DMS79 (cell line): ENCODE data around the gene GK.
"Not testable (repeated sequence)": the region's sequence is repeated elsewhere in the genome, so short reads cannot be mapped to it uniquely, and the experiment has no call there.

ENCODE experiments used
- DNase-seq: peaks from one replicate; lab custom pipeline; 2025; lab: John Stamatoyannopoulos, UW

GK gene

GRCh38 chrX:30706216-30706775, 53.1 kb downstream of the GK start:
- no peak for DNase-seq

DNA sequence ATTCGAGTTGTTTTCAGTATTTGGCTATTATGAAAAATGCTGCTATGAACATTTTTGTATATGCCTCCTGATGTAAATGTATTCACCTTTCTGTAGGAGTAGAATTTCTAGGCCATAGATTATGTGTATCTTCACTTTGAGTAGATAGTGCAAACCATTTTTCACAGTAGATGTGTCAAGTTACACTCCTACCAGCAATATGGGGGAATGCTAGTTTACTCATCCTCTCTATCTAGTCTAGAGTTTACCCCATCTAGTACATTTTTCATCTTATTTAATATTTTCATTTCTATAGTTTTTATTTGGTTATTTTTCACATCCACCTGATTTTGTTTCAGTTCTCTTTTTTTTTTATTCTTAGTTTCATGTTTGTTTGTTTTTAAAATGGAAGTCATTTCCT, 59.0 kb downstream of the GK start:
- no peak for DNase-seq

DNA sequence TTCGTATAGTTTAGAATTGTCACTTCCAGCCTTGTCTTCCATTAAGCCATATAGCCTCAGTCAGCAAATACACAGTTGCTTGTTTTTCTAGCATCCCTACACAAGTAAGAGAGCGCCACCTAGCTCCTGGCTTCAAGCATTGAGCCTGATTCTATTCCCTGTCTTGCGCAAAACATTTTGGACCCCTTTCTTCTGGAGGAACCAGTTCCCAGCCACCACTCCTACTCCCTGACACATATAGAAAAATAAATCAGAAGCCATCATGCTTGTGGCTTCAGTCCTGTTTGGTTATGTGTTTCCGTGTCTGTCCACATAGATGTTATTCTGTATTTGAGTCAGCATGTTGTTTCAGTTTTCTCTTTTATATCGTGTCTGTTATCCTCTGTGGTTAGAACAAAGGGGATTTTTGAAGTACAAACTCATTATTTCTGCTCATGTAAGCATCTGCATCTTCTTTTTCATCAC, 59.9 kb downstream of the GK start:
- DNase-seq: no peak

DNA sequence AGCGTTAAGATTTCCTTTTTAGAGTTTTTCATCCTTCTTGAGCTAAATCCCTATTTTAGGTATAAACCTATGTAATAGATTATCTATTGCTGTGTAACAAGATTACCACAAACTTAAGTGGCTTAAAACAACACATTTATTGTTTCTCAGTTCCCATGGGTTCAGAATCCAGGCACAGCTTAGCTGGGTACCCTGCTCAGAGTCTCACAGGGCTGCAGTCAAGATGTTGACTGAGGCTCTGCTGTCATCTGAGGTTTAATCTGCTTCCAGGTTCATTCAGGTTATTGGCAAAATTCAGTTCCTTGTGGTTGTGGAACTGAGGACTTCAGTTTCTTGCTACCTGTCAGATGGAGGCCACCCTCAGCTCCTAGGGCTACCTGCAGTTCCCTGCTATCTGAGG, 60.9 kb downstream of the GK start:
- DNase-seq: no peak

- DNase-seq: no peak
Observed at GRCh38 chrX:30715976-30716375, 62.8 kb downstream of the GK start.

DNA sequence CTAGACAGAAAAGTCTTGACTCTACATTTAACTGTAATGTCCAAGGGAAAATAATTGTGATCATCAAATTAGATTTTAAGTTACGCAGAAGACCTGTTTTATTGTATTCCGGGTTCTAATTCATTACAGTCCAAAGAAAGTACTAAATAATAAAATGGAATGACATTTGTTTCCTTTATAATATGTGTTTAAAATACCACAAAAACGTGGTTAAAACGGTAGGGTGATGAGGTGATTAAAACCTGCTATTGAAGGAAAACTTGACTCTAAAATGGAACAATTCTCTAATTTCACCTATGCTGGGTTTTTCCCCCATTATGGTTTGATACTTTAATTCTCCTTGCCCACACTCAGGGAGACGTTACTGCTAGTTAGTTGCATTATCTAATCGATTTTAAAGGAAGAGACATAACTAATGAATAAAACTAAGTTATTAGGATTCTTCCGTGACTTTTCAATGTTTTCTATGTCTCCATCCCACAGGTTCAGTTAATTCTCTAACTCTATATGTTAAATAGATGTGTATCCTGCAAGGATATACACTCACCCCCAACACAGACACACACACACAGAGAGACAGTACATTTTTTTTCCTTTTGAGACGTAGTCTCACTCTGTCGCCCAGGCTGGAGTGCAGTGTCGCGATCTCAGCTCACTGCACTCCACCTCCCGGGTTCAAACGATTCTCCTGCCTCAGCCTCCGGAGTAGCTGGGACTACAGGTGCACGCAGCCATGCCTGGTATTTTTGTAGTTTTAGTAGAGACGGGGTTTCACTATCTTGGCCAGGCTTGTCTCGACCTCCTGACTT, 80.8 kb downstream of the GK start:
- no peak for DNase-seq

GRCh38 chrX:30734782-30735181, 81.6 kb downstream of the GK start:
- no peak for DNase-seq

DNA sequence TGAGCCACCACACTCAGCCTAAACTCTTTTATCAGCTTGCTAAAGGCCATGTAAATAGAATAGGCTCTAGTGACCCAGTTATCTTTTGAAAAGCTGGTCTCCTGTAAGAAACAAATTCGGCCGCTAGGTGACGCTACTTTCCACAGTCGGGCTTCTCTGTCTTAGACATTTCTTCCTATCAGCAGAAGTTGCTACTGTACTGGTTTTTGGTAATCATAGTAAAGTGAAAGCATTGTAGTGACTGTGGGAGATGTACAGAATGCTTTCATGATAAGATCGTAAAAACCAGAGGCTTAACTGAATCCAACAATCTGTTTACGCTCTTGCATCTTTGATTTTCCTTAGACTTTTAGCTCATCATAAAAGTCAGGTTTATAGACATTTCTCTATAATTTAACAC, 82.6 kb downstream of the GK start:
- no peak for DNase-seq

GRCh38 chrX:30741545-30741944, 88.3 kb downstream of the GK start:
- no peak for DNase-seq

DNA sequence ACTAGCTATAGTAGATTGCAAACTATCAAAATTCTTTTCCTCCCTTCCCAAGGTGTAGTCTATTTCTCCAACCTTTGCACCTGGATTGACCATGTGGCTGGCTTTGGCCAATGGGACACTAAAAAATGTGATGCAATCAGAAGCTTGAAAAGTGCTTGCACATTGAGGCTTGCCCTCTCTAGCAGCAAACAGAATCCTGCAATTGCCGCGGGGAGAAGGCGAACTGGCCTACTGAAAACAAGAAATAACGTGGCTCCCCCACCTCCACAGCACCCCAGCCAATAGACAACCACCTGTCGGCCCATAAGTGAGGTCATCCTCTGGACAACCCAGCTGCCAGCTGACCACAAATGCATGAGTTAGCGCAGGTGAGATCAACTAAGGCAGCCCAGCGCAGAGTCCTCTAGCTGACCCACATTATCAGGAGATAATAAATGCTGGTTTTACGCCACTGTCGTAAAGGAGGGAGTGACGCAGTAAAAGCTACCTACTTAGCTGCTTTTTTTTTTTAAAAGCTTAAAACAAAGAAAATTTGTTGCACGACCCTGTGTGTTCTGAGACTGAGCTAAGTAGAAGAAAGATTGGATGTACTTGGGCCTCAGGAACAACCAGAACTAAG, 95.2 kb downstream of the GK start:
- DNase-seq: no peak

DNA sequence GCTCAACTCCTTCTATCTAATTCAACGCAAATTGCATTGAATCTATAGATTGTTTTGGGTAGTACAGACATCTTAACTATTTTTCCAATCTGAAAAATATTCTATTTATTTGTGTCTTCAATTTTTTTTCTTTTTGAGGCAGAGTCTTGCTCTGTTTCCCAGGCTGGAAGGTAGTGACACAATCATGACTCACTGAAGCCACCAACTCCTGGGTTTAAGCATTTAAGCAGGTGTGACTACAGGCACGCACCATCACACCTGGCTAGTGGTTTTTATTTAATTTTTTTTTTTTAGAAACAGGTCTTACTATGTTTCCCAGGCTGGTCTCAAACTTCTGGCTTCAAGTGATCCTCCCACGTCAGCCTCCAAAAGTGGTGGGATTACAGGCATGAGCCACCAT, 98.3 kb downstream of the GK start:
- no peak for DNase-seq

- DNase-seq: no peak
Observed at GRCh38 chrX:30762755-30763154, 109.5 kb downstream of the GK start.

- DNase-seq: not testable (repeated sequence)
Observed at GRCh38 chrX:30773764-30774163, 120.5 kb downstream of the GK start.

DNA sequence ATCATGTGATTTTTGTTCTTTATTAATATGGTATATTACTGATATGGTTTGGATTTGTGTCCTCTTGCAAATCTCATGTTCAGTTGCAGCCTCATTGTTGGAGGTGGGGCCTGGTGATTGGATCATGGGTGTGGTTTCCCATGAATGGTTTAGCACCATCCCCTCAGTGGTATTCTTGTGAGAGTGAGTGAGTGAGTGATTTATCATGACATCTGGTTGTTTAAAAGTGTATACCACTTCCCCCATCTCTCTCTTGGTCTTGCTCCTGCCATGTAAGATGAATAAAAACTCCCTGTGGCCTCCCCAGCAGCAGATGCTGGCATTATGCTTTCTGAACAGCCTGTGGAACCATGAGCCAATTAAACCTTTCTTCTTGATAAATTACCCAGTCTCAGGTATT, 124.4 kb downstream of the GK start:
- no peak for DNase-seq

DNA sequence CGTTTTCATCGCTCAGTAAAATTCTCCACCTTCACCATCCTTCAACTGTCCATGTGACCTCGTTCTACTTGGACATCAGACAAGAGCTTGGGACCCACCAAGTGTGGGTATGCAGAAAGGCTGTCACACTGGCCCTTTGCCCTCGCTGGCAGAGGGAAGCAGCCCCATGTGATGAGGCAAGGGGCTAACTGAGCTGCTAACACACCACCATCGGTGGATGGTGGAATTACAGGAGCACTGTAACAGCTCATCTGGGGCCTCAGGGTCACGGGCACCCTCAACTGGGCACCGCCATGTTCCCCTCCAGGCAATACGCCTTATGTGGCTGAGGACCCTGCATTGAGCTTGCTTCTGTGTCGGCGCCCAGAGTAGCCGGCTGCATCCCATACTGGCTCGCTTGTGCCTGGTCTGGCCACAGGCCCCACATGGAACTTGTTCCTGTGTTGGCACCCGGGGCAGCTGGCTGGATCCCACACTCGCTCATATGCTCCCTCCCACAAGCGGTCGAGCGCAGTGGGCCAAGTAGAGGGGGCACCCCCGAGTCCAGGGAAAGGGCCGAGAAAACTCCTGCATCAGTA, 126.3 kb downstream of the GK start:
- no peak for DNase-seq
